Karpas-422 (cell line): ENCODE results near the gene DERL2. TPM values are rescaled to one million over a fixed set of nuclear protein-coding genes. Genes with fewer than 3 reads are reported as not detected.

Experiments used
- DNase-seq: peaks from one replicate; pipeline ENCODE4 v3.0.0-alpha.2; 2015
- H2AFZ ChIP-seq: fragments of 200-600 bp; sonication (generic); 2 replicates; pipeline ENCODE4 v1.6.1; 2014; ENCODE audit warnings: antibody characterized with exemption, low read length, mixed read lengths
- H3K27ac ChIP-seq: fragments of 200-600 bp; sonication (generic); 2 replicates; pipeline ENCODE4 v1.5.1; 2014; ENCODE audit warnings: mild to moderate bottlenecking, low read length, moderate library complexity
- H3K27me3 ChIP-seq: fragments of 200-600 bp; sonication (generic); 2 replicates; pipeline ENCODE4 v1.6.1; 2014; ENCODE audit warnings: low read length, mixed read lengths
- H3K36me3 ChIP-seq: fragments of 200-600 bp; sonication (generic); 2 replicates; pipeline ENCODE4 v1.6.1; 2014; ENCODE audit warnings: low read length, mixed read lengths; ENCODE audit not compliant: insufficient read depth
- H3K4me1 ChIP-seq: fragments of 200-600 bp; sonication (generic); 2 replicates; pipeline ENCODE4 v1.6.1; 2014; ENCODE audit warnings: mild to moderate bottlenecking, low read length, mixed read lengths
- H3K4me2 ChIP-seq: fragments of 200-600 bp; sonication (generic); 2 replicates; pipeline ENCODE4 v1.6.1; 2014; ENCODE audit warnings: low read length, low read depth, mild to moderate bottlenecking; ENCODE audit not compliant: poor library complexity, severe bottlenecking
- H3K4me3 ChIP-seq: fragments of 200-600 bp; sonication (generic); 2 replicates; pipeline ENCODE4 v1.5.1; 2014; ENCODE audit warnings: mild to moderate bottlenecking, antibody characterized with exemption, low read length, mixed read lengths
- H3K79me2 ChIP-seq: fragments of 200-600 bp; sonication (generic); 2 replicates; pipeline ENCODE4 v1.6.1; 2014; ENCODE audit warnings: mild to moderate bottlenecking, low read length, mixed read lengths
- H3K9ac ChIP-seq: fragments of 200-600 bp; sonication (generic); 2 replicates; pipeline ENCODE4 v1.6.0; 2014; ENCODE audit warnings: low read length
- H3K9me2 ChIP-seq: fragments of 200-600 bp; sonication (generic), shearing (Covaris generic); replicated peaks from 2 replicates; pipeline ENCODE4 v1.6.0; 2014; ENCODE audit warnings: mild to moderate bottlenecking, low read length, moderate library complexity; ENCODE audit not compliant: insufficient read depth
- H3K9me3 ChIP-seq: fragments of 300-700, 200-600 bp; sonication (generic); 2 replicates; pipeline ENCODE4 v1.6.1; 2014; ENCODE audit warnings: low read length, mixed read lengths
- H4K20me1 ChIP-seq: fragments of 200-600 bp; sonication (generic); 2 replicates; pipeline ENCODE4 v1.6.1; 2014; ENCODE audit warnings: mild to moderate bottlenecking, antibody characterized with exemption, low read length, low read depth; ENCODE audit not compliant: insufficient read depth
- total RNA-seq: library from RNA; depleted of rRNA; stranded (reverse); fragments of >200 nt; shearing (Covaris generic); gene quantifications from 2 replicates; pipeline ENCODE4 v1.2.3, GENCODE V29; 2014; ENCODE audit warnings: low replicate concordance; rRNA removed

The DERL2 gene
- 22.2 and 23.8 TPM in 2 replicates for total RNA-seq

GRCh38 chr17:5485270-5486205 lies at the start of gene DERL2:
Gene DERL2, minus strand, starts transcription at chr17:5486178. Its CDS starts 17 bp downstream, at chr17:5486161.
- Histone ChIP-seq H3K9me2 (no peaks in the 10 kb centered on the region), H3K4me2 (peak within 1 kb of the TSS; percentile 84), H3K9me3 (peaks cover 5% of the 10 kb centered on the region), H3K9ac (peak within 1 kb of the TSS; percentile 95), H3K4me1 (peaks cover 23% of the 10 kb centered on the region), H3K4me3 (peak within 1 kb of the TSS; percentile 96), H4K20me1 (no peaks in the 10 kb centered on the region), H2AFZ (peak within 1 kb of the TSS; percentile 81), H3K27me3 (no peaks in the 10 kb centered on the region), H3K79me2 (peaks cover 73% of the 10 kb centered on the region), H3K27ac (peak within 1 kb of the TSS; percentile 88), H3K36me3 (peaks cover 63% of the 10 kb centered on the region)
- no peak for DNase-seq

GRCh38 chr17:5535436-5535835 lies 49.5 kb upstream of the DERL2 start:
- no peak overlapping the region for H3K9ac ChIP-seq
- H3K4me3 ChIP-seq: no peak overlapping the region
- H3K9me2 ChIP-seq: no peaks in the 10 kb centered on the region
- no peak for DNase-seq
- no peaks in the 10 kb centered on the region for H3K4me1 ChIP-seq
- no peak overlapping the region for H3K4me2 ChIP-seq
- H2AFZ ChIP-seq: no peak overlapping the region
- H3K79me2 ChIP-seq: no peaks in the 10 kb centered on the region
- H3K9me3 ChIP-seq: no peaks in the 10 kb centered on the region
- no peaks in the 10 kb centered on the region for H3K27me3 ChIP-seq
- no peak overlapping the region for H3K27ac ChIP-seq
- no peaks in the 10 kb centered on the region for H4K20me1 ChIP-seq
- H3K36me3 ChIP-seq: no peaks in the 10 kb centered on the region

- Histone ChIP-seq H3K27me3 (no peaks in the 10 kb centered on the region), H3K36me3 (no peaks in the 10 kb centered on the region), H3K27ac (no peak overlapping the region), H3K79me2 (no peaks in the 10 kb centered on the region), H2AFZ (no peak overlapping the region), H3K9me2 (no peaks in the 10 kb centered on the region), H3K9me3 (no peaks in the 10 kb centered on the region), H3K4me2 (no peak overlapping the region), H3K4me3 (no peak overlapping the region), H3K9ac (no peak overlapping the region), H3K4me1 (no peaks in the 10 kb centered on the region), H4K20me1 (no peaks in the 10 kb centered on the region)
- DNase-seq: no peak
Observed at GRCh38 chr17:5533486-5534315, 47.7 kb upstream of the DERL2 start.

- H2AFZ ChIP-seq: no peak overlapping the region
- H3K79me2 ChIP-seq: no peaks in the 10 kb centered on the region
- H3K9ac ChIP-seq: no peak overlapping the region
- H3K4me2 ChIP-seq: no peak overlapping the region
- no peaks in the 10 kb centered on the region for H3K9me2 ChIP-seq
- H3K4me1 ChIP-seq: no peaks in the 10 kb centered on the region
- DNase-seq: no peak
- H3K9me3 ChIP-seq: no peaks in the 10 kb centered on the region
- no peak overlapping the region for H3K4me3 ChIP-seq
- no peaks in the 10 kb centered on the region for H4K20me1 ChIP-seq
- no peak overlapping the region for H3K27ac ChIP-seq
- H3K27me3 ChIP-seq: no peaks in the 10 kb centered on the region
- H3K36me3 ChIP-seq: no peaks in the 10 kb centered on the region
Observed at GRCh38 chr17:5532581-5532980, 46.6 kb upstream of the DERL2 start.

GRCh38 chr17:5531085-5531418 lies 45.1 kb upstream of the DERL2 start:
- Histone ChIP-seq H3K9me2 (no peaks in the 10 kb centered on the region), H4K20me1 (no peaks in the 10 kb centered on the region), H3K9ac (no peak overlapping the region), H3K27ac (no peak overlapping the region), H3K4me1 (no peaks in the 10 kb centered on the region), H3K4me2 (no peak overlapping the region), H3K9me3 (no peaks in the 10 kb centered on the region), H3K4me3 (no peak overlapping the region), H3K27me3 (no peaks in the 10 kb centered on the region), H3K79me2 (no peaks in the 10 kb centered on the region), H2AFZ (no peak overlapping the region), H3K36me3 (no peaks in the 10 kb centered on the region)
- DNase-seq: no peak

GRCh38 chr17:5530265-5531084 lies 44.5 kb upstream of the DERL2 start:
- Histone ChIP-seq H3K79me2 (no peaks in the 10 kb centered on the region), H3K9me3 (no peaks in the 10 kb centered on the region), H3K27me3 (no peaks in the 10 kb centered on the region), H4K20me1 (no peaks in the 10 kb centered on the region), H3K27ac (no peak overlapping the region), H3K9ac (no peak overlapping the region), H3K4me2 (no peak overlapping the region), H3K9me2 (no peaks in the 10 kb centered on the region), H2AFZ (no peak overlapping the region), H3K36me3 (no peaks in the 10 kb centered on the region), H3K4me1 (no peaks in the 10 kb centered on the region), H3K4me3 (no peak overlapping the region)
- no peak for DNase-seq

- Histone ChIP-seq H3K4me1 (no peaks in the 10 kb centered on the region), H3K36me3 (no peaks in the 10 kb centered on the region), H3K4me2 (no peak overlapping the region), H3K9me2 (no peaks in the 10 kb centered on the region), H3K79me2 (no peaks in the 10 kb centered on the region), H4K20me1 (no peaks in the 10 kb centered on the region), H3K27ac (no peak overlapping the region), H2AFZ (no peak overlapping the region), H3K9ac (no peak overlapping the region), H3K9me3 (no peaks in the 10 kb centered on the region), H3K4me3 (no peak overlapping the region), H3K27me3 (no peaks in the 10 kb centered on the region)
- DNase-seq: no peak
Observed at GRCh38 chr17:5527601-5528250, 41.7 kb upstream of the DERL2 start.
